Measurements from ENCODE around the gene RHPN2. TPM values are rescaled to one million over a fixed set of nuclear protein-coding genes. Genes with fewer than 3 reads are reported as not detected.

Gene RHPN2
- total and polyA plus RNA-seq, 2 of the 13 experiments (the other 11 are each of a cell fraction or from before 2014, with no cell fraction given) = 20.3 to 48.0 TPM

GRCh38 chr19:32971715-32972540 is 92.8 kb downstream of the RHPN2 start, which contains the start of the genes CEP89 and FAAP24 (continued):
- TF ChIP-seq HNF1A (IDR thresholded peaks at IDR 0.05; ENCODE audit: low read depth) (no peak), HNF1A (CRISPR knock-in tag; IDR thresholded peaks at IDR 0.05; ENCODE audit: borderline replicate concordance) (peak; percentile 57; the same call in 1 of the 2 replicates), ZNF484 (CRISPR knock-in tag; IDR thresholded peaks at IDR 0.05; ENCODE audit: borderline replicate concordance, low read depth) (no peak), FOXJ3 (CRISPR knock-in tag; IDR thresholded peaks at IDR 0.05; ENCODE audit: borderline replicate concordance) (0 out of 2 replicates have a peak, but pooled peaks have one; percentile 16), RERE (CRISPR knock-in tag; IDR thresholded peaks at IDR 0.05; ENCODE audit: low read depth) (no peak), NR2F6 (IDR thresholded peaks at IDR 0.05) (0 out of 2 replicates have a peak, but pooled peaks have one; percentile 33), NR2F6 (CRISPR knock-in tag; IDR thresholded peaks at IDR 0.05) (peak; percentile 71), ZNF569 (CRISPR knock-in tag; IDR thresholded peaks at IDR 0.05; ENCODE audit: borderline replicate concordance) (no peak), PAX8 (CRISPR knock-in tag; IDR thresholded peaks at IDR 0.05; ENCODE audit: borderline replicate concordance) (no peak), ARNT2 (CRISPR knock-in tag; IDR thresholded peaks at IDR 0.05; ENCODE audit: low read depth) (peak; percentile 99), GABPA (IDR thresholded peaks at IDR 0.05; ENCODE audit: low read depth, low read length) (peak; percentile 69), GABPA (CRISPR knock-in tag; IDR thresholded peaks at IDR 0.05; ENCODE audit: low read depth) (peak; percentile 96), SP4 (CRISPR knock-in tag; IDR thresholded peaks at IDR 0.05) (peak; percentile 94), ARID4A (CRISPR knock-in tag; IDR thresholded peaks at IDR 0.05; ENCODE audit: borderline replicate concordance) (peak; percentile 98), ZBTB7A (CRISPR knock-in tag; IDR thresholded peaks at IDR 0.05) (0 out of 2 replicates have a peak, but pooled peaks have one; percentile 38)

All from HepG2 (cell line).